ELF-1 (cell line): ENCODE results near the gene G3BP1.
"Not testable (repeated sequence)": the region's sequence is repeated elsewhere in the genome, so short reads cannot be mapped to it uniquely, and the experiment has no call there.

Experiments
- DNase-seq: peaks from one replicate; pipeline ENCODE4 v3.0.0-alpha.2; 2016; ENCODE audit warnings: low read depth, low spot score

The G3BP1 gene

DNA sequence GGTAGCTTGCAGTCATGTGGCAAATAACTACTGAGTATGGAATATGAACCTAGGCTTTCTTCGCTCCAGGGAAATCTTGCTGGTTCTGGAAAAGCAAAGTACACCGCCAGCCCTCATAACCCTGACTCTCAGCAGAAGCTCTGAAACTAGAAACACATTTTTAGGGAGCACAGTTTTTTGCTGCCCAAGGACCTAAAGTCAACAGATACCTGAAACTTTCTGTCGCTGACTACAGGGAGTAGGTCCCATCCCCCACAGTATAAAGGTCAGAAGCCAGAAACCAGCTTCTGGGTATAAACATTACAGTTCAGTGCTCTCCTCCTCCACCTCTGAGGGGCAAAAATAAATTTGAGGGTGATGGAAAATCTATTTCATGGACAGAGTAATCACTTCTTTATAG lies 16.4 kb upstream of the G3BP1 start:
- no peak for DNase-seq

DNA sequence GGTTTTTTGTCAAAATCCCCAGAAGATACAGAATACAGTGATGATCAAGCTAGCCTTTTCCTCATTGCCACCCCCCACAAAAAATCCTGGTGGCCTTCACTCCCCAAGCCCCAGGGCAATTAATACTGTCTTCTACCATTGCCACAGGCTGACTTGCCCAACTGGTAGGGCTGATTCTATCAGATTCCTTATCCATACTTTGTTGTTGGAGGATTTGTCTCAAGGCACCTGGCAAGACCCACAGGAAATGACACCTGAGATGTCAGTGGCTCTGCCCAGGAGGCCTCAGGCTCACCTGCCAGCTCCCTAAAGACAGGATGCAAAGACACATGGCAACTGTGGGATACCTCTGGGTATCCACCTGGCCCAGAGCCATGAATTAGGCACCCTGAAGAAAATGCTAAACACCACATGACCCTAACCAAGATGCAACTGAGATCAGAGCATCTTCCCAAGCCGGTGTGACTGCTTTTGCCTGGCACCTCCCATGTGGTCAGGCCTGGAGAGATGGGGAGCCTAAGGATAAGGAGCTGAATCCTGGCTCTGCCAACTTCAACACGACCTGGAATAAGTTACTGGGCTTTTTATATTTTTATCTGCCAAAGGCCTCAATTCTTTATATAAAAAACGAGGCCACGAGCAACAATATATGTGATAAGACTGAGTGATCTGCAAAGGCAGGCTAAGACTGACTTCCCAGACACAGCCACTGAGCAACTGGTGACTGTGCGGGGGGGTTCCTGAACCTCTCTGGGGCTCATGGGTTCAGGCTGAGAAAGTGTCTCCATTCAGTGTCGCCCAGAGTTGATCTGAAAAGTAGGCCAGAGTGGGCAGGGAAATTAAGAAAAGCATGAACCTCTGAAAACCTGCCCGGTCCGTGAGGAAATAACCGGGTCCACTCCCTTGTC lies 14.3 kb upstream of the G3BP1 start:
- DNase-seq: peak; percentile 30

DNA sequence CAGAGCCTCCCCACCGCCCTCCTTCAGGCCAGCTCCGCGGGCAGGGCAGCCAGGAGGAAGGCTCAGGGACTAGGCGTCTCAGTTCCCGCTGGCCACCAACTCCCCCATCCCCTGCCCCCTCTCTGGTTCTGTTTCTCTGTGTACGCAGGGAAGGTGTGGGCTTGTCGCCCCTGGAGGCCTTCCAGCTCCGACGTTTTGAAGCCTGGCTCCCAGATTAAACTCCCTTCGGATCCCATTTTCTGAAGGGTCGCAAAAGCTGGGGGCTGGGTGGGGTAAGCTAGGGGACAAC lies 13.7 kb upstream of the G3BP1 start:
- no peak for DNase-seq

DNA sequence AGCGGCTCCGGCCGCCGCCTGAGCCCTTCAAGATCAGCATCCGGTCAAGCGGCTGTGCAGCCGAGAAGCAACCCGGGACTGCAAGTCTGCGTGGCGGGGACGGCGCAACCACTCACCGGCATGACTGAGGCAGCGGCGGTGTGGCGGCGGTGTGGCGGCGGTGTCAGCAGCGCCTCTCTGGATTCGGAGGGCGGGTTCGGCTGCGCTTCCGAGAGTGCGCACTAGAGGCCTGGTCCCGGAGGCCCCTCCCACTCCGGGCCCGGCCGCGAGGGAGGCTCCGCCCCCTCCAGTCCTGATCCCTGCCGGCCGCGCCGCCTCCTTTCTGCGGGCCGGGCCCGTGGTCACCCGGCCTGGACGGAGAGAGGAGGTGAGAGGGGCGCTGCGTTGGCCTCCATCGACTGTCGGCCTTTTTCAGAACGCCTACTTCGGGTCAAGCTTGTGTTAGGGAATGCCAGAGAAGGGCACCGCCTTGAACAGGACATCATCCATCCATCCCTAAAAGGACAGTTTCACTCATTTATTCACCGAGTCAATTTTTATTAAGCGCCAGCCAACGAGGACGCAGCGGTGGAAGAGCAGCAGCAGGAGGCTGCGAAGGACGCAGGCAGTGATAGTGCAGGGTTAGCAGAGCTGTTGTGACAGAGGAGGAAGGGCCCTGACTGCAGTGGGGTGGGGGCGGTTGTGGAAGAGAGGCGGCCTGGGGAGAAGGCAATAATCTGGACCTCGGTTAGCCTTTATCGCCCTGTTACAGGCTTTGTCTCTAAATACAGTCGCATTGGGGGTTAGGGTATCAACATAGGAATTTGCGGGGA lies 13.1 kb upstream of the G3BP1 start, which contains the start of gene ATOX1:
TSS of gene ATOX1 (minus strand) at position 202 of the 812 bp plus-strand sequence. CDS start at position 122, 80 bp downstream.
- peak; percentile 97 for DNase-seq

DNA sequence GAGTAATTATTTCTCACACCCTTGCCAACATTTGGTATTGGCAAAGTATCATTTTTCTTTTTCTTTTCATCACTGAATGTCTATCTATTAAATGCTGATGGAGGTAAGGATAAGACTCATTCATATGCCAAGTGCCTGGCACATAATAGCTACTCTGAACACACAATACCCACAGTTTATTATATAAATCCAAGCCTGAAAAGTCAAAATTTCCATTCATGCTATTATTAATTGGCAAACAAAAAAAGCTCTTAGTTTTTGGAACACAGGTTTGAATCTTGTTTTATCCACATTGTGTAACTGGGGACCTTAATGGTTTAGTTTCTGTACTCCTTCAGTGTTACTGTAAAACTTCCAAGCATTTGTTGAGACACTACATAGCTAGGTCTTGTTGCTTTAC lies 7.0 kb upstream of the G3BP1 start:
- DNase-seq: no peak

DNA sequence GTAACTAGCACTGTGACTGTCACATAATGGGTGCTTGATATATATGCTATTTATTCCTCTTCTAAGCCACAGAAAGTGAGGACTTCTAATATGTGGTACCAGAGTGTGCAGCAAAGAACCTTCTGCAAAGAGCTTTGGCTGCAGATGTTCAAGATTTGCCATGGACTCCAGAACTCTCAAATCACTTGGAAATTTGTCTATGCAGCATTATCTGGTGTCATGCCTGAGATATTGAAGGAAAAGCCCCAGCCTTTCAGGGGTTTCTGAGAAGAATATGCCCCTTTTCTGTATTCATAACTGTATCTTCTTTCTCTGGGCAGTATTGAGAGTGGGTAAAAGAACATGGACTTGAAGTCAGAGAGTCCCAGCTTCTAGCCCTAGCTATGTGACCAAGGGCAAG lies 4.8 kb upstream of the G3BP1 start:
- DNase-seq: no peak

DNA sequence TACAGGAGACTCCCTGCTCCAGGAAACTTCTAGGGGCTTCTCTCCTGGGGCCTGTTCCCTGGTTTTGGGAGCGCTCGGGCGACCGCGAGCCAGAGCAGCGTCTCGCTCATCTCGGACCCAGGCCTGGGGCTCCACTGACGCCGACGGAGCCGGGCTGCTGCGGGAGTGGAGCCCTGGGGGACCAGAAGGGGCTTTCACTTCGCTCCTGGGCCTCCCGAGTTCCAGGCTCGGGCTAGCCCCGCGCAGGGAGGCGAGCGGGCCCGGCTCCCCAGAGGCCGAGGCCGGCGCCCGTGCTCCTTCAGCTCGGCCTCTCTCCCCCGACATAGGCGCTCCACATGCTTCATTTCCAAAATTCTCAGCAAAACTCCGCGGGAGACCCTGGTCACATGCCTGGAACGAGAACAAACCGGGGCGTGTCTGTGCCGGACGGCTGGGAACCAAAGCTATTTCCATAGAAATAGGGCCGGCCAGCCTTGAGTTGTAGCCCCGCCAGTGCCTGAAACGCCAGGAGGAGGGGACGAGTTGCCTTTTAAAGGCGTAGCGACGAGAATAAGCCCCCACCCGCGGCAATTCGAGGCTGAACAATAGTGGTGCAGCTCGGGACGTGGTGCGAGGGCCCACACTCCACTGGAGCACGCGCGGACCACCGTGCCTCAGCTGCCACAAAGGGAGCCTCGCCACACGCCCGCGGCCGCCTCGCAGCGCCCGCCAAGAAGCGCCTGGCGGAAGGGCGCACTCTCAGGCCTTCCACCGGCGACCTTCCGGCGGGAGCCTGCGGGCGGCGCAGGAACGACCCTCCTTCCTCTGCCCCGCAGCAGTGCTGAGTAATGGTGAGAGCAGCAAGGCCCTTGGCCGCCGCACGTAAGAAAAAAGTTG lies 1.1 kb upstream of the G3BP1 start:
- peak; percentile 89 for DNase-seq

DNA sequence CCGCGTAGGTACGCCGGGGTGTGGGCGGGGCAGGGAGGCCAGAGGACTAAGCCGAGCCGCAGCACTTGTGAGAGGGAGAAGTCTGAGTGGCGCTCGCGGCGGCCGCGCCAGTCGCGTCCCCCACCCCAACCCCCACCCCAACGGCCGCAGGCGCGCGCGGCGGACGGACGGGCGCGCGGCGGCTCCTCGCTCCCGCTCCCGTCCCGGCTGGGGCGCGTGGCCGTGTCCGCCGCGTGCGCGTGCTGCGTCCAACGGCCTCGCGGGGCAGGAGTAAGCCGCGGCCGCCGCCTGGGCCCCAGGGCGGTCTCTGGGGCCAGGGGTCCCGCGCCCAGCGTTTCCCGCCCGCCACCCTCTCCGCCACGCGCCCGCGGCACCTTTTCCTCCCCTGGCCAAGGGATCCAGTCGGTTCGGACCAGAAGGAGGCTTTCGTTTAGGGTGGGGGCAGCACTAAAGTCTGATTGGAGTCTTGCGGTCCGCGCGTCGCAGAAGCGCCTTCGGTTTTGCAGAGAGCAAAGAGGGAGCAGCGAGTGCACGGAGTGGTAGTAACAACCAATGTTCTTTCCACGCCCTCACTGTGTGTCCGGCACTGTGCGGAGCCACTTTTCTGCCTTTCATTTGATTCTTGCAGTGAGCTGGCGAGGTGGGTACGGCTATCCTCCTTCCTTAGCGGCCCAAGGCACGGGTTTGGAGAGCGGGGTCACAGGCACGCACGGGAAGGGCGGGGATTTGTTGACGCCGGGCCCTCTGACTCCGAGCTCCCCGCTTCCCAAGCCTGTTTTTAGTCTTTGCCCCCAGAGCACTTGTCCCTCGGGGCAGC lies 483 bp downstream of the G3BP1 start:
- DNase-seq: peak; percentile 80

DNA sequence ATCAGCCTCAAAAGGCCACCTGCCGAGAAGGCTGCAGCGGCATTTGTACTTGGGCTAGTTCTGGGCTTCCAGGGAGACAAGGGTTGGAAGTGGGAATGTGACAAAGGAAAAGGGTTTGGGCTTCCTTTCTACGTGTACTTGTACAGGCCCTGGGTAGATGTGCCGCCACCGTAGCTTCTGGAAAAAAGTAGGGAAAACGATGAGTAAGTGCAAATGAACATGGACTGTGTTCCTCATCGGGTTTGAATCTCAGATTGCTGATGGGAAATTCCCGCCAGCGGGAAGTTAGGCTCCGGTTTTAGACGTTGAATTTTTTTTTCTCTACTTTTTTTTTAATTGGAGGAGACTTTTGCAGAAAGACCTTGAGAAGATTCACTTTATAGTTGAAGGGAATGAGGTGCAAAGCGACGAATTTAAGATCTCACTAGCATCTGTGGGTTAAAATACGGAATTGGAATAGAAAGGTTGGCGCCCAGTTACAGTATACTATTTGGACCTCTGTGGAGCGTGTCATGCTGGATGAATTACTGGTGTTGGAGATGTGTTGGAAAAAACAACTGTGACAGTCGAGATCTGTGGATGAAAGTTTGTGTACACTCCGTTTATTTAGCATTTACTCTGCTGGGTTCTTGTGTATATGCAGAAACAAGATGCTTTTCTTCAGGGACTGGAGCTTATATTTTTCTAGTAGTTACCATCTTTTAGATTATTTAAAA lies 1.2 kb downstream of the G3BP1 start:
- DNase-seq: no peak

DNA sequence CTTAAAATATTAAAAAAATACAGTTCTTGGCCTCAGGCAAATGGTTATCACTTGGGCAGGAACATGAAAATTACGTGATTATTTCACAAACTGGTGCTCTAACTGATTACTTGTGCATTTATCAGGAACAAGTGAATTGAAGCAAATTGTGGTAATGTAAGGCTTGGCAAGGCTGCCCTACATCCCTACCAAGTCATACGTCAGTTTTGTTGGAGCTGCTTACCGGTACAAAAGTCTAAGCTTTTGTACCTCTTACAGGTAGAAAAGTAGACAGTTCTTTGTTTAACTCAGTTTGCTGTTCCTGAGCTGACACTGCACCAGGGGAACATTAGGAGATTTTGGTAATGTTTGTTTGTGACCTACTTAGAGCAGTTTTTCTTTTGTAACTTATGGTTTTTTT lies 2.2 kb downstream of the G3BP1 start:
- DNase-seq: no peak

DNA sequence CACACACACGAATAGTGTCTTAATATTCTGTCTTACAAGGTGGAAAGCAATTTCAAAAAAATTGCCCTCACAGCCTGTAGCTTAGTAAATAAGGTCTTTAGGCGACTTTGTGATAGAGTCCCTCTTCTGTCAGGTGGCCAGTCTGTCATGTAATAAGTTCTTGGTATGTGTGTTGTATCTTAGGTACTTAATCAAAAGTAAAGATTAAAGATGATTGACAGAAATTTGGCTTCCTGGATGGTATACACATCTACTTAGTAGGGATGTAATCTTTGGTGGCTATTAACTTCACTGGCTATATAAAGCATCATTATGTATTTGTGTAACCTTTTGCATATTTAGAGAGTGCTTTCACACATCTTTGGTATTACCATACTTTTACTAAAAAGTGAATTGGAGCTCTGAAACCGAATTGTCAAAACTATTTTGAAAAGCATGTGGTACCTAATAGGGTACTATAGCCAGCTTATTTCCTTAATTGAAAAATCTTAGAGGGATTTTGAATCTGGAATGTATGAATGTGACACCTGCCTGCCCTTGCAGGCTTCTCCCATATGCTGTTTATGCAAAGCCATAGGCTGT lies 3.4 kb downstream of the G3BP1 start:
- DNase-seq: no peak

DNA sequence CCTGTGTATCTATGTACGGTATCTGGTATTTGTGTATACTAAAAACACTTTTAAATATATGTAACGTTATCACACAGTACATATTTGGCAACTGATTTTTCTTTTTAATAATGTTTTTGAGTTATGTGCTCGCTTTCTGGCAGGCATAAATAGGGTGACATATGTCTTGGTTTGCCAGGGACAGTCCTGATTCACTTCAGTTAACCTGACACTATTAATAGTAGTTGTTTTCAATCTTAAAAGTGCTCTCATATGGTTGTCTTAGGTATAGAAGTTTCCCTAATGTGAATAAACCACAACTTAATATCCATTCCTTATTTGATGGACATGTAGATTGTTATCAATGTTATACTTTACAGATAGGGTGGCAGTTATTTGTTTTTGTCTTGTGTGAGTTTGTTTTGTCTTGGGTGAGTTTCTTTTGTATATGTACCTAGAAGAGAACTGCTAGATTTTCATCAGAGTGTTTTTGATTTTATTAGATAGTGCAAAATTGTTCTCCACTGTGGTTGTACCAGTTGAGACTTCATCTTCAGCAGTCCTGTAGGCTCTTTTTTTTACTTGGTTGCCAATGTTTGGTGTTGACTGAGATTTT lies 7.9 kb downstream of the G3BP1 start:
- no peak for DNase-seq

DNA sequence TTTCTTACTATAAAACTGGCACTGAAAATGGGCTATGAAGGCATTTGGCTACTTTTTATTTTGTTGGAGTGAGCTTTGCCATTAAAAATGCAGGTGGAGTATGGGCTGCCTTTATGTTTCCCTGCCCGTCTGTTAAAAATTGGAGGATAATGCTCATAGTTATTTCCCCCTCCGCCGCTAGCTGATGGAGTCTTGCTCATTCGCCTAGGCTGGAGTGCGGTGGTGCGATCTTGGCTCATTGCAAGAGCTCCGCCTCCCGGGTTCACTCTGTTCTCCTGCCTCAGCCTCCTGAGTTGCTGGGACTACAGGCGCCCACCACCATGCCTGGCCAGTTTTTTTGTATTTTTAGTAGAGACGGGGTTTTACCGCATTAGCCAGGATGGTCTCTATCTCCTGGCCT lies 8.6 kb downstream of the G3BP1 start:
- DNase-seq: peak; percentile 57

DNA sequence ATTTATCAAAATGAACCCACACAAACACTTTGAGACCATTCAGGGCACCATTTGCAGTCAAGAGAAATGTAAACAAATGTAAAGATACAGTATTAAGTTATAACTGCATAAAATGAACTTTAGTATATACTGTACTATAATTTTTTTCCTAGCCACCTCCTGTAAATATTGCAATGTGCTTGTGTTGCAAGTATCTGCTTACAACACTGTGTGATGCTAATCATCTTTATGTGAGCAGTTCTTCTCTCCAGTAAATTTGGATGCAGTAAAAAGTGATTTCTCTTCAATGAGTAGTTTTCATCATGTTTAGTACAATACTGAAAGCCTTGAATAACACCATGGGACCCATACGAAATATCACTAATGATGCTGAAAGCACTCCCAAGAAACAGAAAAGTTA lies 9.4 kb downstream of the G3BP1 start:
- DNase-seq: no peak

DNA sequence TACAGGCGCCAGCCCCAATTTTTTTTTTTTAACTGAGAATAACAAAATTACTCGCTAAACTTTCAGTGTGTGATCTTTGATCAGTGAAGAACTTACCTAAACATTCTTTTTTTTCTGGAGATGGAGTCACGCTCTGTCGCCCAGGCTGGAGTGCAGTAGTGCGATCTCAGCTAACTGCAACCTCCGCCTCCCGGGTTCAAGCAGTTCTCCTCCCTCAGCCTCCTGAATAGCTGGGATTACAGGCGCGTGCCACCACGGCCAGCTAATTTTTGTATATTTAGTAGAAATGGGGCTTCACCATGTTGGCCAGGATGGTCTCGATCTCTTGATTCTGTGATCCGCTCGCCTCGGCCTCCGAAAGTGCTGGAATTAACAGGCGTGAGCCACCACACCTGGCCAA lies 11.9 kb downstream of the G3BP1 start:
- not testable (repeated sequence) for DNase-seq

DNA sequence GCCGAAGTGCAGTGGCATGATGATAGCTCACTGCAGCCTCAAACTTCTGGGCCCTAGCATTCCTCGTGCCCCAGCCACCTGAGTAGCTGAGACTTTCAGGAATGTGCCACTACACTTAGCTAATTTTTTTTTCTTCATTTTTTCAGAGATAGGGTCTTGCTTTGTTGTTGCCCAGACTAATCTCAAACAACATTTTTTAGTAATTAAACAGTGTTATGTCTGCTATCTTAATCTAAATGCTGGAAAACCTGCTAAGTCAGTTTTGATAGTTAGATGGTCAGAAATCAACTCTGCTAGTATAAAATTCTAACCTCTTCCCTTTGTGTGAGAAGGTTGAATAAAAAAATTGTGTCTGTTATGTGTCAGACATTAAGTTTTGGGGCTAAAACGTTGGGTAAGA lies 12.4 kb downstream of the G3BP1 start:
- no peak for DNase-seq

DNA sequence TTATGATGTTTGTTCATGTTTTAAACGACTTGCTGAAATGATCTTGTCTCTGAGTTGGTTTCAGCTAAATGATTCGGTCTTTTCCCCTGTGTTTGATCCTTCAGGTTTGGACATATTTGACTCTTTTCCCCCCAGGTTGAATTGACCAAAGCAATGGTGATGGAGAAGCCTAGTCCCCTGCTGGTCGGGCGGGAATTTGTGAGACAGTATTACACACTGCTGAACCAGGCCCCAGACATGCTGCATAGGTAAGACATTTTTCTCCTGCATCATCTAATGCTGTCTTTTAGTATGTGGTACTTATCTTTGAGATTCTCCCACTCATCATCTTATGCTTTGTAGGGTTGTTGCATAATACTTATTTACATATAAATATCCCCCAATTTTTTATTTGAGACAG lies 14.7 kb downstream of the G3BP1 start:
- no peak for DNase-seq

DNA sequence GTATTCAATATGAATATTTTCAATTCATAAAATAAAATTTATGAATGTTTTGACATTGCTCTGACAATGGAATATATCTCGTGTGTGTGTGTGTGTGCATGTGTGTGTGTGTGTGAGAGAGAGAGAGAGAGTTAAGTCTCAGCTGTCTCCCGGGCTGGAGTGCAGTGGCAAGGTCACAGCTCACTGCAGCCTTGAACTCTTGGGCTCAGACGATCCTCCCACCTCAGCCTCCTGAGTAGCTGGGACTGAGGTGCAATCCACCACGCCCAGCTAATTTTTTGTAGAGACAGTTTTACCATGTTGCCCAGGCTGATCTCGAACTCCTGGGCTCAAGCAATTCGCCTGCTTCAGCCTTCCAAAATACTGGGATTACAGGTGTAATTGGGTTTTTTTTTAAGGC lies 16.1 kb downstream of the G3BP1 start:
- DNase-seq: no peak

DNA sequence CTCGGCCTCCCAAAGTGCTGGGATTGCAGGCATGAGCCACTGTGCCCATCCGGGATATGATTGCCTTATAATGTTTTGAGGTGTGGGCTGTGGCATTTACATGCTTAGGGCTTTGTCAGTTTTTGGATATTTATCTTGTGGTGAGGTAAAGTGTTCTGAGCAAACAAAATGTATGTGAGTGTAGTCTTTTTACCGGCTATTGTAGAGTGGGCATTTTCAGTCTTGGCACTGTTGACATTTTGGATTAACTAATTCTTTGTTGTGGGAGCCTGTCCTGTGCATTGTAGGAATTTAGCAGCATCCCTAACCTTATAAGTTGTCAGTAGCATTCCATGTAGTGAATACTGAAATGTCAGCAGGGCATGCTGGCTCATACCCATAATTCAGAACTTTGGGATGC lies 21.6 kb downstream of the G3BP1 start:
- DNase-seq: no peak

DNA sequence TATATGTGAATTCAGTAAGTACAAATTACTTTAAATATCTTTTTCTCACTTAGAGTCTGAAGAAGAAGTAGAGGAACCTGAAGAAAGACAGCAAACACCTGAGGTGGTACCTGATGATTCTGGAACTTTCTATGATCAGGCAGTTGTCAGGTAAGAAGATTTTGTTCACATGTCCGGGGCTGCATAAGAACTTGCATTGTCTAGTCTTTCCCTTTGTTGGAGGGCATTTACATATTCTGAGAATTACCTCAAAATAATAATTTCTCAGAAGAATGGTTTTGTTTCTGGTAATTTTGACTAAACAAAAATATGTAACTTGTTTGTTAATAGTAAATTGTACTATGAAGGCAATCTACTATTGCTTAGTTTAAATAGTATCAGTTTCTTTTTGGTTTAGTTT lies 23.7 kb downstream of the G3BP1 start:
- DNase-seq: no peak
